ENCODE measurements around the gene EFHD1.
"Not testable (repeated sequence)": the region's sequence is repeated elsewhere in the genome, so short reads cannot be mapped to it uniquely, and the experiment has no call there.

Gene EFHD1

DNA sequence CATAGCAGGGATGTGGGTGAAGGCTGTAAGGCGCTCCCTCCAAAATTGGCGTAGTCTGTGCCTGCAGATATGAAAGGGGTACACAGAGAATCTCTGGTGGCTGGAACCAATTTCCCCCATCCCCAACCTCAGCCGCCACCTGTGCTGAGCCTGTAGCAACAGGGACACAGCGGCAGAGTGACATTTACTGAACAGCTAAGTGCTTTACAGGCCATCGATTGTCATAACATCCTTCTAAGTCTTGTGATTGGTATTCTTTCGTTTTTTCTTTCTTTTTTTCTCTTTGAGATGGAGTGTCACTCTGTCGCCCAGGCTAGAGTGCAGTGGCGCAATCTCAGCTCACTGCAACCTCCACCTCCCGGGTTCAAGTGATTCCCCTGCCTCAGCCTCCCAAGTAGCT, 12.2 kb upstream of the EFHD1 start:
- DNase-seq (ENCODE audit: low spot score): no peak

DNA sequence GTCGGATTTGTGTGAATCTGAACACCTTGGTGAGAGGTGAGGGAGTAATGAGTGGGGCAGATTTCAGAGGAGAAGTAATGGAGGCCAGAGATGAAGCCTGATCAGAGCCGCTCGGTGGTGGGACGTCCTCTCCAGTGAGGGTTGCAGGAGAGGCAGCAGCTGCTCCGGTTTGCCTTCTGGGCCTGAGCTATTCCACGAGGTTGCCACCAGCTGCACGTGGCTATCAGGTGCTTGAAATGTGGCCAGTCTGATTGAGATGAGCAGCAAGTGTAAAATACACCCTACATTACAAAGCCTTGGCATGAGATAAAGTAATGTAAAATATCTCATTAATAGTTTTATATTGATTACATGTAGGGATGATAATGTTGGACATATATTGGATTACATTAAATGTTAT, 10.8 kb upstream of the EFHD1 start:
- DNase-seq (ENCODE audit: low spot score): no peak

DNA sequence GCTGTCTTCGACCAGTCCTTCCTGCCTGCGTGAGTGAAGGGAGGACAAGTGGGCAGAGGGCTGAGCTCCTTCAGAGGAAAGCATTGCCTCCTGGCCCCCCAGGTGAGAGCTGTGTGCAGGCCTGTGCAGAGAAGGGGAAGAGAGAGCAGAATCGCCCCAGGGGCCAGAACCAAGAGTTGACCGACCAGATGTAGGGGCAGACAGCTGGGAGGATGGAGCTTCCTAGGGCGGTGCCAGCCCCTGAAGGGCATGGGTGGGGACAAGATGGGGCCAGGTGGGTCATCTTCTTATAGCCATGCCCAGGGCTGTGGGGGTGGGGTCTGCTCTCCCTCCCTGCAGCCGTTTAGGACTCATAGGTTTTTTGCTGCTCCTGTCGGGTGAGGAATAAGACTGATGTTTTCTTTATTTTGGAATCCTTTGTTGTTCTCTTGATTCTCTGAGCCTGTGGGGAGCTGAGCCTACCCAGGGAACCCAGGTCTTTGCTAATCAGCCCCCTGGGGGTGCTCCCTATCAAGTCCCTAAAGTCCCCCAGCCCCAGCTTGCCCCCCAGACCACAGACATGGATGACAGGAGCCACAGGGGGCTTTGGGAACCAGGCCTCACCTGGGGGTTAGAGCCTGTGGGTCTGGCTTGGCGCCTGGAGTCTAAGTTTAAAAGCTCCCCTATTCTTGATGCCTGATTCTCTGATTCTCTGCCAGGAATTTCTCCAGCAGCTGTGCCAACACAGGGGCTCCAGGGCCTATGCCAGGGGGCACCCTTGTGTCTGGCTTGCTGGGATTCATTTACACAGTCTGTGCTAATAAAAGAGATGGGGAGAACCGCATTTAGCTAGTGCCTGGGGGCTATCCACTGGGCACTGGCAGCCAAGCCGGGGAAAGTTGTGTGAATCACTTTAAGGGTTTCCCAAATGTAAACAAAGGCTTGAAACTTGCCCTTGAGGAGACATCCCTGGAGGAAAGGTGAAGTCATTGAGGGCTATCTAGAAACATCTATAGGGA, 9.3 kb upstream of the EFHD1 start:
- no peak for DNase-seq (ENCODE audit: low spot score)

- no peak for DNase-seq (ENCODE audit: low spot score)
Observed at GRCh38 chr2:232626584-232626983, 6.8 kb upstream of the EFHD1 start.

DNA sequence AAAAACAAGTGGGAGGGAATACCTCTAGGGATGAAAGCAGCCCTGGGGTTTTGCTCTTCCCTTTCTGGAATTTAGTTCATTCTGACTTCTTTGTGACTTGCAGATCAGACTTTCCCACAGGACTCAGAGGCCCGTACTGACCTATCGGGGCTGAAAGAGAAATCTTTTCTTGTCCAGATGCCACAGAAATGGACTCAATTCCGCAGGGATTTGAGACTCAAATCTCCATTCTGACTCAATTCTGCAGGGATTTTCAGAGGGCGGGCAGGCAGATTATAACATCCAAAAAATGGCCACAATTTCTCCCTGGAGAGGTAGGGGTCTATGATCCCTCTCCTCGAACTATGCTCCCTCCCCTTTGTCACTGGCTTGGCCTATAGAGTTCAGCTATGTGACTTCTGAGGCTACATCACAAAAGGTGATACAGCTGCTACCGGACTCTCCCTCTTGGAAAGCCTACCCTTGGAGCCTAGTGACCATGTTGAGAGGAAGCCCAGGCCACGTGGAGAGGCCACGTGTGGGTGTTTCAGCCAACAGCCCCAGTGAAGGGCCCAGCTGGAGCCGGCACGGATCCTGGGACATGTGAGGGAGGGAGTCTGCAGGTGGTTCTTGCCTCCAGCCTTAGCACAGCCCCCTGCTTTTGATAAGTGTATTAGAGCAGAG, 4.8 kb upstream of the EFHD1 start:
- no peak for DNase-seq (ENCODE audit: low spot score)

GRCh38 chr2:232629129-232629475, 4.3 kb upstream of the EFHD1 start:
- DNase-seq (ENCODE audit: low spot score): no peak

DNA sequence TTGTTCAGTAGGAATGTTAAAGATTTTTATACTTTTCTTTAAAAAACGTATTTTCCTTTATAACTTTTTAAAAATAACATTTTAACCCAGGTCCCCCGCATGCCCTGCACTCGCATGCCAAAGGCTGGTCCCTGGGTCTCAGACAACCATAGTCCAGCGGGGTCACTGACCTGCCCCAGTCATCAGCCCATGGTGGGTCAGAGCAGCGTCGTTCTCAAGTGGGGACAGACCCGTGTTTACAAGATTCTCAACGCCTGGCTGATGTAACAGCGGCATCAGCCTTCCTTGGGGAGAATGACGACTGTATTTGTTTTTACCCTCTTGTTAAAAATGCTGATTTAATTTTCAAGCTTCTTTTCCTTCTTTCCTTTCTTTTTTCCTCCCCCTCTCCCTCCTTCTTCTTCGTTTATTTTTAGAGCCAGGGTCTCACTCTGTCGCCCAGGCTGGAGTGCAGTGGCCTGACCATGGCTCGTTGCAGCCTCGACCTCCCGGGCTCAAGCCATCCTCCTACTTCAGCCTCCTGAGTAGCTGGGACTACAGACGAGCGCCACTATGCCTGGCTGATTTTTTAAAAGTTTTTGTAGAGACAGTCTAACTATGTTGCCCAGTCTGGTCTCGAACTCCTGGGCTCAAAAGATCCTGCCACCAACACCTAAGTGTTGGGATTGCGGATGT, 1.0 kb upstream of the EFHD1 start:
- DNase-seq (ENCODE audit: low spot score): no peak

DNA sequence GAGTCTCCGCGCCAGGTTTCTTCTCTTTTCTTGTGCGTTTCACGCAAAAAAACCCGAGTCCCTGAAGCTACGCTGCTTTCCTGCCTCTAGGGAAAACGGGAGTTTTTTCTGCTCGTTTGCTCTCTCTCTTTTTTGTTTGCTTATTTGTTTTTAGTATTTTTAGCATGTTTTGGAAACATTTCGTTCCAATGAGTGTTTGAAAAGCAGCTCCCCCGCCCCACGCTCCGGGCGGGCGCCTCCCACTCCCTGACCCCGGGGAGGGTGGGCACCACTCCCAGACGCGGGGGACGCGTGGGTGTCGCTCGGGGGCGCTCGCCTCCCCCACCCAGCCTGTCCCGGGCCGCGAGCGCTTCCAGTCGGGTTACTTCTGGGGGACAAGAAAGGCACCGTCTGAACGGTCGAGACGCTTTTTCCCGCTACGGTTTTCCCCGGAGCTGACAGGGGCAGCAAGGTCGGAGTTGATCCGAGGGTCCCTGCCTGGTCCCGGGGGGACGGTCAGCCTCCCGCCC, 446 bp upstream of the EFHD1 start:
- DNase-seq (ENCODE audit: low spot score): no peak

DNA sequence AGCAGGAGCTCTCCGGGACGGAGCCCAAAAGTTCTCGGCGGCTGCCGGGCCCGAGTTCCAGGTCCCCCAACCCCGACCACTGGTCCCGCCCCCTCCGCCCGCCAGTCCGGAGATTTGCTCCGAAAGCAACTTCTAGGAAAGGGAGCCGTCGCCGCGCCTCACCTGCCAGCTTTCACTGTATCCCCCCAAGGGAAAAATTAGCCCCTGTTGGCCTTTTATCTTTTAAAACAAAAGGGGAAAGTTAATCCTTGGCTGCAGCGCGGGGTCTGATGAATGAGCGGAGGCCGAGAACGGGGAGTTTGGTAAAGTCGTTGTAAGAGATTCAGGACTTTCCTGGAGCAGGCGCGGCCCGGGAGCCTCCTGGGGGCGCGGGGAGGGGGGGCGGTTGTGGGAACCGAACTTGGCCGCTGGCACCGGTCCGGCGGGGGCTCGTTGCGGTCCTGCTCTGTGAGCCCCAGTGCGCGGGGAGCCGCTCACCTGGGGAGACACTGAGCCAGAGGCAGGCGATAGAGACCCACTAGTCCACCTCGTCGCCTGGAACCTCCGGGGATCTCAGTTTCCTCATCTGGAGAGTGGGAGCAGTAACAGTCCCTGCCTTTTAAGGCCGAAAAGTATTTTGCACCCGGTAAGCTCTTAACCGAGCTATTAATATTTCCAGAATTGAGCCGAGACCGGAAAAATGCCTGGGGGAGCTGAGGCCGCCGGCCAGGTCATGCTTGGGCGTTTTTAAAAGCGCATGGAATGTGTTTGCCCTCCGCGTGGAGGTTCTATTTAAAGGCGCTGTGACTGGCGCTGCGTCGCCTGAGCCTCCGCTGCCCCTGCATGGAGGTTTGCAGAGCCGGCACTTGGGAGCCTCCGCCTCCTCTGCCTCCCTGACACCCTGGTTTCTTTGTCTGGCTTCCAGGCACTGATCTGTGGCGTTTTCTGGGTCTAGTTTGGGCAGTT, 1.1 kb downstream of the EFHD1 start:
- DNase-seq (ENCODE audit: low spot score): no peak

GRCh38 chr2:232635376-232635775, 2.0 kb downstream of the EFHD1 start:
- not testable (repeated sequence) for DNase-seq (ENCODE audit: low spot score)

DNA sequence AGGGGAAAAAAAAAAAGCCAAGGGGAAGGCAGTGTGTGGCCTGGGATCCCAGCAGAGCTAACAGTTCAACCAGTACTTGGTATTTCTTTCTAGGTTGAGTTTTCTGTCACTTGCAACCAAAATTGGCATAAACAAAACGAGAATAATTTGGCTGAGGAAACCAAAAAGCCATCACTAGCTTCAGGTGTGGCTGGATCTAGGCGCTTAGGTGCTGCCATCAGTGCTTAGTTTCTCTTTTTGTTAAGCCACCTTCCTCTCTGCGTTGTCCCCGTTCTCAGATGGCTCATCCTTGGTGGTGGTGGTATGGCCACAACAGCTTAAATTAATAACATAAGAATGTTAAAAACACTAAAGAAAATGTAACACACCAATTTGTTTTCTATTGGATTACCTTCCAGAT, 2.4 kb downstream of the EFHD1 start:
- no peak for DNase-seq (ENCODE audit: low spot score)

GRCh38 chr2:232636788-232637420, 3.5 kb downstream of the EFHD1 start:
- DNase-seq (ENCODE audit: low spot score): no peak

- no peak for DNase-seq (ENCODE audit: low spot score)
Observed at GRCh38 chr2:232637866-232638583, 4.6 kb downstream of the EFHD1 start.

GRCh38 chr2:232641153-232641848, 7.9 kb downstream of the EFHD1 start:
- no peak for DNase-seq (ENCODE audit: low spot score)

GRCh38 chr2:232643147-232643425, 9.7 kb downstream of the EFHD1 start:
- DNase-seq (ENCODE audit: low spot score): no peak

GRCh38 chr2:232643813-232644347, 10.5 kb downstream of the EFHD1 start:
- DNase-seq (ENCODE audit: low spot score): no peak

GRCh38 chr2:232645061-232645460, 11.7 kb downstream of the EFHD1 start:
- DNase-seq (ENCODE audit: low spot score): no peak

- no peak for DNase-seq (ENCODE audit: low spot score)
Observed at GRCh38 chr2:232646726-232647125, 13.3 kb downstream of the EFHD1 start.

DNA sequence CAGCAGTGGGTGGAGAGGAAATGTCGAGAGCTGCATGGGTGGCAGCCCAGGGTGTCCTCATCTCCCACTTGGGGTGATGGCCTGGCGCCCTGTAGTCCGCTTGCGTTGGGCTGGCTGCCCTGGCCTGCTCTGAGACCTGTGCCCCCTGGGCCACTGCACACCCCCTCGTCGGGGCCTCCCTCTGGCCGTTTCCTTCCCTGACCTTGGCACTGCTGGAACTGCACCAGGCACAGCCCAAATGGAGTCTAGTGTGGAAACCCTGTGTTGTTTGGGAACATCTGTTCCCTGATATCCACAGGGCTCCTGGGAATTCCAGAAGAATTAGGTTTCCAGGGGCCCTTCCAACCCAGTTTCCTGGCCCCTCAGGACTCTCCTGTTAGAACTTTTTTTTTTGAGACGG, 13.9 kb downstream of the EFHD1 start:
- no peak for DNase-seq (ENCODE audit: low spot score)

- no peak for DNase-seq (ENCODE audit: low spot score)
Observed at GRCh38 chr2:232649033-232649432, 15.6 kb downstream of the EFHD1 start.

Data from germinal center (tissue), 1 donor.